Adrenal gland (tissue), 12 donors: ENCODE data around the gene DIP2A. TPM values are rescaled to one million over a fixed set of nuclear protein-coding genes. Genes with fewer than 3 reads are reported as not detected.

ENCODE experiments used
- DNase-seq, 7 donors: peaks; one replicate each; pipeline ENCODE4 v3.0.0-alpha.2; 2019 to 2020
- H3K27ac ChIP-seq, 5 donors: fragments of 200-600 bp; sonication (generic) in 4 of 5; 1 replicate in 3 of 5; 2 replicates in 2 of 5; pipeline versions ENCODE4 v1.5.1 to v1.8.0; 2016 to 2020; ENCODE audit warnings: mild to moderate bottlenecking in 1 of 5
- H3K27me3 ChIP-seq: fragments of 200-600 bp; 2 replicates; pipeline ENCODE4 v1.8.0; 2021
- H3K36me3 ChIP-seq, 2 donors: fragments of 200-600 bp; replicated peaks in 1 of 2; 1 replicate in 1 of 2; 2 replicates in 1 of 2; pipeline versions ENCODE4 v1.5.1 to v1.8.0; 2018 to 2022
- H3K4me1 ChIP-seq, 2 donors: fragments of 200-600 bp; replicated peaks in 1 of 2; 1 replicate in 1 of 2; 2 replicates in 1 of 2; pipeline versions ENCODE4 v1.5.1 to v1.8.0; 2018 to 2021
- H3K4me3 ChIP-seq, 4 donors: fragments of 200-600 bp; sonication (generic) in 3 of 4; one replicate each; pipeline ENCODE4 v1.5.1; 2016 to 2018
- H3K9me3 ChIP-seq, 3 donors: fragments of 200-600 bp; sonication (generic) in 1 of 3; replicated peaks in 1 of 3; 1 replicate in 2 of 3; 2 replicates in 1 of 3; pipeline versions ENCODE4 v1.5.1 to v1.8.0; 2016 to 2021
- POLR2A ChIP-seq, 2 donors: fragments of 450-650 bp; IDR thresholded peaks; one replicate each; pipeline ENCODE4 v1.6.1; 2017; ENCODE audit warnings: antibody characterized with exemption in 2 of 2, mild to moderate bottlenecking in 2 of 2, moderate library complexity in 1 of 2
- WGBS, 4 donors: extraction: QIAGEN DNeasy Blood & Tissue Kit in 2 of 4; methylation state at CpG; one replicate each; pipeline versions ENCODE4 v1.1.5 to v1.1.7; 2013 to 2017; 5-methylcytosine and 5-hydroxymethylcytosine counted together
- intact Hi-C, 2 donors: fragments of 100-400 bp; cut with DNase I; formaldehyde crosslinking; loops; one replicate each; pipeline versions ENCODE4 v1.14.1 to v1.15.0; 2022 to 2023
- polyA plus RNA-seq, 3 donors: library from polyadenylated mRNA; stranded (reverse); fragments of 200-250 nt in 2 of 3; fragments of 350-450 nt in 1 of 3; fragmentation: Illumina TruSeq in 1 of 3; extraction: RNeasy Lipid Tissue Mini Kit (QIAGEN cat#74804) in 1 of 3; gene quantifications; one replicate each; pipeline ENCODE4 v1.2.3, GENCODE V29; 2013 to 2014
- total RNA-seq, 9 donors: library from RNA; depleted of rRNA in 4 of 9; stranded (reverse); fragments of >200 nt in 4 of 9; fragments of 120-200 nt in 1 of 9; fragmentation: NEBNext Ultra II Directional in 1 of 9; extraction: Animal tissue kit (Norgen Biotek cat#: 25700) in 1 of 9; gene quantifications; one replicate each; pipeline versions ENCODE4 v1.1.0 to v1.2.4, GENCODE V29; 2013 to 2023
- TF ChIP-seq, protein P1 (sequence below), 6 experiments: fragments of 450-650 bp in 4 of 6; fragments of 200-600 bp in 2 of 6; sonication (generic) in 1 of 6; IDR thresholded peaks; 1 replicate in 5 of 6; 2 replicates in 1 of 6; pipeline versions ENCODE4 v1.5.1 to v1.8.0; 2016 to 2021; ENCODE audit warnings: antibody characterized with exemption in 6 of 6, mild to moderate bottlenecking in 2 of 6, moderate library complexity in 1 of 6
- donor health status: healthy with polysubstance abuse.
- donor health status: Bipolar disorder and iron deficiency.
- donor health status: DM: yes; HTN: yes; CAD: no.
- donor health status: DM: no; HTN: no; CAD: no.
- donor health status: DM: no; HTN: no; CAD: no.
- donor health status: DM: yes; HTN: yes; CAD: no.

Gene DIP2A
- total and polyA plus RNA-seq, 12 donors, result 22.0 to 61.7 (median 35.4) TPM

DNA sequence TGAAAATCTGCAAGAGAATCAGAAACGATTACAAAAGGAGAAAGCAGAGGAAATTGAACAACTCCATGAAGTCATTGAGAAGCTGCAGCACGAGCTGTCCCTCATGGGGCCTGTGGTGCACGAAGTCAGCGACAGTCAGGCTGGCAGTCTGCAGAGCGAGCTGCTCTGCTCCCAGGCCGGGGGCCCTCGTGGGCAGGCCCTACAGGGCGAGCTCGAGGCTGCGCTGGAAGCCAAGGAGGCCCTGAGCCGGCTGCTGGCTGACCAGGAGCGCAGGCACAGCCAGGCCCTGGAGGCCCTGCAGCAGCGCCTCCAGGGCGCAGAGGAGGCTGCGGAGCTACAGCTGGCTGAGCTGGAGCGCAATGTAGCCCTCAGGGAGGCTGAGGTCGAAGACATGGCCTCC, 47.5 kb upstream of the DIP2A start:
- 81 to 95% (median 92%) methylated on average over 11 to 17 of the region's 17 CpGs for WGBS, 4 donors
- TF ChIP-seq, protein P1, sequence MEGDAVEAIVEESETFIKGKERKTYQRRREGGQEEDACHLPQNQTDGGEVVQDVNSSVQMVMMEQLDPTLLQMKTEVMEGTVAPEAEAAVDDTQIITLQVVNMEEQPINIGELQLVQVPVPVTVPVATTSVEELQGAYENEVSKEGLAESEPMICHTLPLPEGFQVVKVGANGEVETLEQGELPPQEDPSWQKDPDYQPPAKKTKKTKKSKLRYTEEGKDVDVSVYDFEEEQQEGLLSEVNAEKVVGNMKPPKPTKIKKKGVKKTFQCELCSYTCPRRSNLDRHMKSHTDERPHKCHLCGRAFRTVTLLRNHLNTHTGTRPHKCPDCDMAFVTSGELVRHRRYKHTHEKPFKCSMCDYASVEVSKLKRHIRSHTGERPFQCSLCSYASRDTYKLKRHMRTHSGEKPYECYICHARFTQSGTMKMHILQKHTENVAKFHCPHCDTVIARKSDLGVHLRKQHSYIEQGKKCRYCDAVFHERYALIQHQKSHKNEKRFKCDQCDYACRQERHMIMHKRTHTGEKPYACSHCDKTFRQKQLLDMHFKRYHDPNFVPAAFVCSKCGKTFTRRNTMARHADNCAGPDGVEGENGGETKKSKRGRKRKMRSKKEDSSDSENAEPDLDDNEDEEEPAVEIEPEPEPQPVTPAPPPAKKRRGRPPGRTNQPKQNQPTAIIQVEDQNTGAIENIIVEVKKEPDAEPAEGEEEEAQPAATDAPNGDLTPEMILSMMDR (IDR thresholded peaks at IDR 0.05), result no peak
- TF ChIP-seq POLR2A (IDR thresholded peaks at IDR 0.05), result no peak
- H3K36me3 ChIP-seq, result peaks cover 0 to 42% of the 10 kb centered on the region in 2 donors
- H3K27me3 ChIP-seq, result no peaks in the 10 kb centered on the region
- no peaks in the 10 kb centered on the region for H3K9me3 ChIP-seq
- no peak overlapping the region for H3K4me3 ChIP-seq
- H3K27ac ChIP-seq, result no peak overlapping the region
- no peaks in the 10 kb centered on the region for H3K4me1 ChIP-seq
- intact Hi-C loops, result no loop called here
- no peak for DNase-seq

DNA sequence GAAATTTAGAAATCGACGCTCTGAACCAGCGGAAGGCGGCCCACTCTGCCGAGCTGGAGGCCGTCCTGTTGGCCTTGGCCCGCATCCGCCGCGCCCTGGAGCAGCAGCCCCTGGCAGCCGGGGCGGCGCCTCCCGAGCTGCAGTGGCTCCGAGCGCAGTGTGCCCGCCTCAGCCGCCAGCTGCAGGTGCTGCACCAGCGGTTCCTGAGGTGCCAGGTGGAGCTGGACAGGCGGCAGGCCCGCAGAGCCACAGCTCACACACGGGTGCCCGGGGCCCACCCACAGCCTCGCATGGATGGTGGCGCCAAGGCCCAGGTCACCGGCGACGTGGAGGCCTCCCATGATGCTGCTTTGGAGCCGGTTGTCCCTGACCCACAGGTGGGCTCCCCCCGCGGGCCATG, 47.0 kb upstream of the DIP2A start:
- H3K9me3 ChIP-seq, result no peaks in the 10 kb centered on the region
- no peaks in the 10 kb centered on the region for H3K4me1 ChIP-seq
- H3K4me3 ChIP-seq, result no peak overlapping the region
- no peaks in the 10 kb centered on the region for H3K27me3 ChIP-seq
- intact Hi-C loops, result no loop called here
- 77 to 92% (median 82%) methylated on average over 12 to 31 of the region's 31 CpGs for WGBS, 4 donors
- TF ChIP-seq, protein P1 (IDR thresholded peaks at IDR 0.05), result no peak
- no peak for TF ChIP-seq POLR2A (IDR thresholded peaks at IDR 0.05)
- DNase-seq, result peak in 1 of 7 donors; percentile 17
- no peak overlapping the region for H3K27ac ChIP-seq
- H3K36me3 ChIP-seq, result peaks cover 0 to 47% of the 10 kb centered on the region in 2 donors

DNA sequence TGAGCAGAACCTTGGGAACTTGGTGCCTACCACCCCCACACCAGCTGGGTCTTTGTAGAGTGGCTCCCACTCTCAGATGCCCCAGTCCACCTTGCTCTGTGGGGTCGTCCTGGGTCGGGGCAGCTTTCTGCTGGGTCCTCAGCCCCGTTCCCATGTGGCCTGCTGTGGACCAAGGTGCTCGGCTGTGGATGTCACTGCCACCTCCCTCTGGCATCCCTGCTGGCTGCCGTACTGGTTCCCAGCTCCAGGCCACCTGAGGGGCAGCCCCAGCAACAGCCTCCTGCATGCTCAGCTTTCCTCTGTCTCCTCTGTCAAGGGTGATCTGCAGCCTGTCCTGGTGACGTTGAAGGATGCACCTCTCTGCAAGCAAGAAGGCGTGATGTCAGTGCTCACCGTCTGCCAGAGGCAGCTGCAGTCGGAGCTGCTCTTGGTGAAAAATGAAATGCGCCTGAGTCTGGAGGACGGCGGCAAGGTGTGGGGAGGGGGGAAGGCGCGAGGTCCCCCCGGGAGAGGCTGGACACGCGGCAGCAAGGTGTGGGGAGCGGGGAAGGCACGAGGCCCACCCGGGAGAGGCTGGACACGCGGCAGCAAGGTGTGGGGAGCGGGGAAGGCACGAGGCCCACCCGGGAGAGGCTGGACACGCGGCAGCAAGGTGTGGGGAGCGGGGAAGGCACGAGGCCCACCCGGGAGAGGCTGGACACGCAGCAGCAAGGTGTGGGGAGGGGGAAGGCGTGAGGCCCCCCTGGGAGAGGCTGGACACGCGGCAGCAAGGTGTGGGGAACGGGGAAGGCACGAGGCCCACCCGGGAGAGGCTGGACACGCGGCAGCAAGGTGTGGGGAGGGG, 45.9 kb upstream of the DIP2A start:
- no peak for DNase-seq
- H3K36me3 ChIP-seq, result peaks cover 0 to 46% of the 10 kb centered on the region in 2 donors

DNA sequence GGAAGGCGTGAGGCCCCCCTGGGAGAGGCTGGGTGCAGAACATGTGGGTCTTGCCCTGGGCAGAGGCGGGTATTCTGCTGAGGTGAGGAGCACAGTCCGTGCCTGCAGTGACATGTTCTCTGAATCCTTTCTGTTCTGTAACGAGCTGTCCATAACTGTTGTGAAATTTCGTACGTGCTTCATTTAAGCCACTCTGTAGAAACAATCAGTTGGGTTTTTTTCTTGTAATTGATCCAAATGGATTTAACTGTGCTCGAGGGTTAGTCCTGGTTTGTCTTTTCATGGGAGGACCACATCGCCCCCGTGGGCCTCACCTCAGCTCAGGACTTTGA, 45.4 kb upstream of the DIP2A start:
- TF ChIP-seq, protein P1 (IDR thresholded peaks at IDR 0.05), result no peak
- no peak for TF ChIP-seq POLR2A (IDR thresholded peaks at IDR 0.05)
- Histone ChIP-seq H3K27ac (no peak overlapping the region), H3K9me3 (no peaks in the 10 kb centered on the region), H3K27me3 (no peaks in the 10 kb centered on the region), H3K36me3 (peaks cover 0 to 50% of the 10 kb centered on the region in 2 donors), H3K4me3 (no peak overlapping the region), H3K4me1 (no peaks in the 10 kb centered on the region)
- intact Hi-C loops, result no loop called here
- 84 to 93% (median 89%) methylated on average over 6 to 9 of the region's 9 CpGs for WGBS, 4 donors
- DNase-seq, result no peak

More for the DNA sequence above, 45.9 kb upstream of the DIP2A start:
- Histone ChIP-seq H3K27me3 (no peaks in the 10 kb centered on the region), H3K9me3 (no peaks in the 10 kb centered on the region), H3K27ac (no peak overlapping the region), H3K4me3 (no peak overlapping the region), H3K4me1 (no peaks in the 10 kb centered on the region)
- TF ChIP-seq, protein P1 (IDR thresholded peaks at IDR 0.05), result no peak
- no peak for TF ChIP-seq POLR2A (IDR thresholded peaks at IDR 0.05)
- intact Hi-C loops, result no loop called here
- 83 to 90% (median 87%) methylated on average over 31 to 33 of the region's 39 CpGs for WGBS, 4 donors
